HUES6 (cell line): ENCODE results near the gene PXDN.

Experiments
- H3K27ac ChIP-seq: 2 replicates; pipeline ENCODE4 v1.7.0; 2013; ENCODE audit warnings: low read depth, mild to moderate bottlenecking, low read length, inconsistent platforms
- H3K27me3 ChIP-seq: 2 replicates; pipeline ENCODE4 v1.6.1; 2013; ENCODE audit warnings: low read length; ENCODE audit not compliant: control insufficient read depth, insufficient read depth
- H3K36me3 ChIP-seq: 2 replicates; pipeline ENCODE4 v1.6.1; 2013; ENCODE audit warnings: low read length; ENCODE audit not compliant: control insufficient read depth, insufficient read depth
- H3K4me1 ChIP-seq: 2 replicates; pipeline ENCODE4 v1.6.1; 2013; ENCODE audit warnings: low read length; ENCODE audit not compliant: control insufficient read depth, insufficient read depth
- H3K4me3 ChIP-seq: 2 replicates; pipeline ENCODE4 v1.5.1; 2013; ENCODE audit warnings: low read depth, low read length
- H3K9ac ChIP-seq: one replicate; pipeline ENCODE4 v1.6.1; 2013; ENCODE audit warnings: mild to moderate bottlenecking, low read length
- H3K9me3 ChIP-seq: 2 replicates; pipeline ENCODE4 v1.6.1; 2013; ENCODE audit warnings: low read depth, low read length; ENCODE audit not compliant: control insufficient read depth, insufficient read depth

PXDN gene

DNA sequence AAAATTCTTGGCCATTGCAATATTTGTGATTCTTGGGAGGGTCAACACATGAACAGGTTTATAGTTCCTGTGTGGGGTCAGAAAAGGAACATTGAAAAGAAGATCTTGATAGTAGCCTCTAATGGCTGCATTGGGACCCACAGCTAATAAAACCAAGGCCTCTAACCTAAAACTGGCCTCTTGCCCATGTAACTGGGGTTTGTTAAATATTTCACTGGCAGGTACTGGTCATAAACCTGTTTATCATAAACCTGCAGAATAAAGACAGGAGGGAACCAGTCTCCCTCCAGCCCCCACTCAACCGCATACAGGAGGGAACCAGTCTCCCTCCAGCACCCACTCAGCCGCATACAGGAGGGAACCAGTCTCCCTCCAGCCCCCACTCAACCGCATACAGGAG lies 125.3 kb downstream of the PXDN start:
- Histone ChIP-seq H3K36me3 (peaks cover 8% of the 10 kb centered on the region; the same call in 1 of the 2 replicates), H3K9ac (no peak overlapping the region), H3K9me3 (peaks cover 12% of the 10 kb centered on the region; the same call in 1 of the 2 replicates), H3K27me3 (no peaks in the 10 kb centered on the region), H3K4me1 (peaks cover 30% of the 10 kb centered on the region), H3K4me3 (no peak overlapping the region), H3K27ac (no peak overlapping the region)

DNA sequence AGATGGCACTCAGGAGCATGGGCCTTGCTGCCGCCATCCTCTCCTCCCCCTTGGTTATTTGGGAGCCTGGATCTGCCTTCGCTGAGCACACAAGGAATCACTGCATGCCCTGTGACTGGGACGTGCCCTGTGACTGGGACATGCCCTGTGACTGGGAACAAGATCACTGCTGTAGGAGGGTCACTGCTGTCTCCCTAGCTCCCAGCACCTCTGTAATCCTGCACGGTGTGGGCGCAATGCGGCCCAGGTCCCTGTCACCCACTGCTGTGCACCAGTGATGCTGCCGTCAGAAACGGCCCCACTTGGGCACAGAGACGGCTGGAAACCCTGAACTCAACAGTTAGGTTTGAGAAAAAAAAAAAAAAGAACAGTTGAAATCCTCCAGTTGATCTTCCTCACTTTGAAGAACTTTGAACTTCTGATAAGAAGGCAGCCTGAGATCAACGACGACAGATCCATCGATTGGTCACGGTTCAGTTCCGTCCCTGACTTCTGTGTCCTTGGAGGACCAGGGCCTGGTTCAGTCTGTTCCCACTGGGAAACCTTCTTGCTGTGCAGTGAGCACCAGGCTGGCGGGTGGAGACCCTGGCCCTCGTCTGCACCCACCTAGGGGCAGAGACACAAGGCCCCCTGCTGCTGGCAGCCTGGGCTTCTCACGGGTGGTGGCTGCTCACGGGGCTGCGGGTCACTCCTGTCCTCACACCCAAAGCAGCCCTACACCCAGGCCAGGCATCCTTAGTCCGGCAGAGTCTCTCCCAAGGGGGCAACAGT lies 125.9 kb downstream of the PXDN start:
- Histone ChIP-seq H3K4me1 (peaks cover 33% of the 10 kb centered on the region), H3K27me3 (no peaks in the 10 kb centered on the region), H3K4me3 (no peak overlapping the region), H3K27ac (no peak overlapping the region), H3K9me3 (peaks cover 12% of the 10 kb centered on the region; the same call in 1 of the 2 replicates), H3K36me3 (peaks cover 8% of the 10 kb centered on the region; the same call in 1 of the 2 replicates), H3K9ac (no peak overlapping the region)

DNA sequence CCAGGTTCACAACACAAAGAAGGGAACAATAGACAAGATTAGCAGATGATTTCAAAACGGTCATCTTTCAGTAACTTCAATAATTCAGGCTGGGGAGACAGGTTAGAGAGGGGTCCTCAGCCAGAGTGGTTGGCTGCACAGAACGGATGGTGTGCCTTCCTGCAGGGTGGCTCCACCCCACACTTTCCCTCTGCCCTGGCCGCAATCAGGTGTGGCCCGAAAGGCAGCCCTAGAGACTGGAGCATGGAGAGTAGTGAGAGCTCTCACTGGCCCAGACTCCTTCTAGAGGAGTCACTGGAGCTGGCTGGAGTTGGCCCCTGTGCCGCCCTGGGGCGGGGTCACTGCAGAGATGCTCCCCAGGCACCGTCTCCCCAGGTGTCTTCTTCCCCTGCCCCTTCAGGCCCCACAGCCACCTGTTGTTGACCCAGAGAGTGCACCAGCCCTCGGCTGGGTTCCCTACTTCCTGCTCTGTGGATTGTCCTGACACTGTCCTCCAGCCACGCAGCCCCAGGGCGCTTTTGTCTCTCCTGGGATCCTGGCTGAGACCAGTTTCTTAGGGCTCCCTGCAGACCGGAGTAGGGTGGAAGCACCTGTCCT lies 126.8 kb downstream of the PXDN start:
- Histone ChIP-seq H3K9ac (no peak overlapping the region), H3K4me1 (peaks cover 33% of the 10 kb centered on the region), H3K27me3 (peaks cover 2% of the 10 kb centered on the region; the same call in 1 of the 2 replicates), H3K9me3 (peaks cover 12% of the 10 kb centered on the region; the same call in 1 of the 2 replicates), H3K36me3 (peaks cover 8% of the 10 kb centered on the region; the same call in 1 of the 2 replicates), H3K4me3 (no peak overlapping the region), H3K27ac (no peak overlapping the region)

DNA sequence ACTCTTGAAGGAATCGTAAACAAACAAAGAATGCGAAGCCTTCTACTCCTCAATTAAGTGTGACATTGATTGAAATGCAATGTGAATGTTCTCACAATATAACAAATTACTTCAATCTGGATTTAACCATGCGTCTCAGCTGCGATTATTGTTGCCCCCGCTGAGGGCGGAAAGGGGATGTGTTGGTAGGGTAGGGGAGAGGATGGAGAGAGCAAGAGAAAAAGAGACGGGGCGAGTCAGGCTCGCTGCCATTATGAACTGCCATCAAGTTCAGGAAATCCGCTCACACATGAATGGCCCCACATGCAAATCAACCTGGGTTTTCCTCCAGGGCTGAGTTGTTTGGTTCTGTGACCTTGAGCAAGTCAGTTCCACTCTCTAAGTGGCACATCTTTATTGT lies 129.8 kb downstream of the PXDN start:
- Histone ChIP-seq H3K9ac (no peak overlapping the region), H3K36me3 (0 out of 2 replicates have a peak, but pooled peaks cover 3% of the 10 kb centered on the region), H3K4me1 (peaks cover 33% of the 10 kb centered on the region), H3K9me3 (no peaks in the 10 kb centered on the region), H3K27ac (no peak overlapping the region), H3K4me3 (no peak overlapping the region; the same call in 1 of the 2 replicates), H3K27me3 (peaks cover 2% of the 10 kb centered on the region; the same call in 1 of the 2 replicates)

DNA sequence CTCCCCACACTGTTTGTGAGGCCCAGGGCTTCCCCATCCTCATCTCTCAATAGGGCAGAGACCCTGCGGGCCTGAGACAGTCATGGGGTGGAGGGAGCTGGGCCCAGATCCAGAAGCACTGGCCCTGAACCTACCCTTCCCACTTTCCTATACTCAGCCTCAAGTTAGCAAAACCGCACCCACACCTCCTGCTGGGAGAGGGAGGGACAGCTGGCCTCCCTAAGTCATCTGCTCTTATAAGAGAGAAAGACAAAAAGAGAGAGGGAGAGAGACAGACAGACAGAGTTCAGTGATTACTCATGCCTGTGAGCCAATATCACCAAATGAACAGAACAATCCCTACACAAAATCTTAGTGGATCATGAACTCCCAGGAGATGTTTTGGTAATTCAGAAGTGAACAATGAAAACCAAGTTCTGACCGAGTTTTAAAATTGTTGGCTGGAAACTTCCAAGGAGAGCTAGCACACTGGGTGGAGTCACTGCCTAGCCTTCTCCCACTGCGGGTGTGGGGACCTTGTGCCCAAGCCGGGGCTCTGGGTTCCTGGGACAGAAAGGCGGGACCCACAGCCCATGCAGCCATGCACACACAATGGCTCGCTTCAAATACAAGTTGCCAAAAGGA lies 130.5 kb downstream of the PXDN start:
- Histone ChIP-seq H3K4me3 (peak overlapping the region; percentile 12; the same call in 1 of the 2 replicates), H3K36me3 (0 out of 2 replicates have a peak, but pooled peaks cover 3% of the 10 kb centered on the region), H3K4me1 (peaks cover 33% of the 10 kb centered on the region), H3K9me3 (no peaks in the 10 kb centered on the region), H3K27me3 (peaks cover 2% of the 10 kb centered on the region; the same call in 1 of the 2 replicates), H3K27ac (0 out of 2 replicates have a peak overlapping the region, but pooled peaks have one; percentile 3), H3K9ac (no peak overlapping the region)

DNA sequence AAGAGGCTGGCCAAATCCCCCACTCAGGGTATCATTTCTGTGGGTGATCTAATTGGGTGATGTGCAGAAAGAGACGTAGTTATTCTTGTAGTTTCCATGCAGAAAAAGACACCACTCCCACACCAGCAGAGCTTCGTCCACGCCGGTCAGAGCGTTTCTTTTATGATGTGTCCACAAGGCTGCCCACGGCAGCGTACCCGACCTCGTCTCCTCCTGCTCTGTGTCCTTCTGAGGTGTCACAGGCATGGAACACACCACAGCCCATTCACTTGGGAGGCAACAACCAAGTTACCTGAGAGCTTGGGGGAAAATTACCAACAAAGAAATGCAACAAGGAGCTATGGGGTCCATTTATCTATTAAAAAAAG lies 131.3 kb downstream of the PXDN start:
- no peaks in the 10 kb centered on the region for H3K9me3 ChIP-seq
- no peak overlapping the region for H3K27ac ChIP-seq
- H3K27me3 ChIP-seq = peaks cover 2% of the 10 kb centered on the region; the same call in 1 of the 2 replicates
- H3K4me1 ChIP-seq = peaks cover 30% of the 10 kb centered on the region
- H3K36me3 ChIP-seq = 0 out of 2 replicates have a peak, but pooled peaks cover 3% of the 10 kb centered on the region
- no peak overlapping the region for H3K9ac ChIP-seq
- H3K4me3 ChIP-seq = no peak overlapping the region

DNA sequence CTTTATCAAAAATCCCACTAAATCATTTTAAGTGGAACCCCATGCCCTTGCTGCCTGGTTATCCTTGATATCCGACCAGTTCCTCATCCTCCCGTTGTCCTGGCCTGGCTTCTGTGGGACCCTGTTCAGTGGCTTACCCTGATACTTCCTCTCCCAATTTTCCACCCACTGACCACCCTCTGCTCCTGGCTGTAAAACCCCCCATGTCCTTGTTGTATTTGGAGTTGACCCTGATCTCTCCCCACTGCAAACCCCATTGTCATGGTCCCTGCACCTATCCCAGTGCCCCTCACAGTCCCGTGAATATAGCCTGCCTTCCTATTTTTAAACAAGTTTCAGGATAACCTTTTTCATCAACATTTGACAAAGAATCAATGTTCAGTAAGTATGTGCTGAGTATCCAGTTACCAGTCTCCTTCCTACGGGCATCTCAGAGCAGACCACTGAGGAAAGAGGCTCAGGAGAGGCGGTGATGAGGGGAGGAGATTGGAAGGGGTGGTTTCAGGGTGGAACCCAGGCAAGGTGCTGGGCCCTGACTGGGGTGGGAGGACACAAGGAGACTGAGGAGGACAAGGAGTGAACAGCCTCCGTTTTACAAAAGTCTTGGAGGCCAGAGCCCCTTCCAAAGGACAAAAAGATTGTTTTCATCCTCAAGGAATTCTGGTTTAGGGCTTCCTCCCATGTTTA lies 131.8 kb downstream of the PXDN start:
- H3K9me3 ChIP-seq = no peaks in the 10 kb centered on the region
- no peak overlapping the region for H3K4me3 ChIP-seq
- peaks cover 25% of the 10 kb centered on the region for H3K4me1 ChIP-seq
- no peak overlapping the region for H3K27ac ChIP-seq
- 0 out of 2 replicates have a peak, but pooled peaks cover 3% of the 10 kb centered on the region for H3K36me3 ChIP-seq
- peaks cover 2% of the 10 kb centered on the region; the same call in 1 of the 2 replicates for H3K27me3 ChIP-seq
- no peak overlapping the region for H3K9ac ChIP-seq

DNA sequence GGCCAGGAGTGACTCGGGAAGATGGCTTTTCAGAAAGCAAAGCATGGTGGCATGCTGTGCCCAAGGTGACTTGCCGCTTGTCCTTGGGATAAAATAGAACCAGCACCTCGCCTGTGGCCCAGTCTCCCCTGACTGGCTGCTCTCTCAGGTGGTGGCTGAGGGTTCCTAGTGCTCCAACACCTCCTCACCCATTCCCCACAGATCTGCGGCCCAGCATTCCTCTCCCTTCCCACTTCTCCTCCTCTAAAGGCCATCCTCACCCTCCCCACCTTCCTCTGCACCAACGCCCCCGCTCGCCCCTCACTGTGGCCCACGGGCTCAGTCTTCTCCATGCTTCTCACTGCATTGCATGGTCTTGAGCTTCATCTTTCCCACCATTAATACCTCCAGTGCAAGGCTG lies 132.4 kb downstream of the PXDN start:
- Histone ChIP-seq H3K27me3 (peaks cover 2% of the 10 kb centered on the region; the same call in 1 of the 2 replicates), H3K9ac (no peak overlapping the region), H3K27ac (no peak overlapping the region), H3K4me1 (peaks cover 21% of the 10 kb centered on the region), H3K9me3 (no peaks in the 10 kb centered on the region), H3K4me3 (no peak overlapping the region), H3K36me3 (0 out of 2 replicates have a peak, but pooled peaks cover 1% of the 10 kb centered on the region)

DNA sequence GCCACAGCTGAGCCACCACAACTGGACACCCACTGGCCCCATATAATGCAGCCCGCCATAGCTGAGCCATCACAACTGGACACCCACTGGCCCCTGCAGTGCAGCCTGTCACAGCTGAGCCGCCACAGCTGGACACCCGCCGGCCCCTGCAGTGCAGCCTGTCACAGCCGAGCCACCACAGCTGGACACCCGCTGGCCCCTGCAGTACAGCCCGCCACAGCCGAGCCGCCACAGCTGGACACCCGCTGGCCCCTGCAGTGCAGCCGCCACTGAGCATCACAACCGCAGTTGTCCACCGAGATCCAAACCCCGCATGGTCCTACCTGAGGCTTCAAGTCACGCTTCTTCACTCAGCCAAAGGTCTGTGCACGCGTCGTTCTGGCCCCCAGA lies 134.2 kb downstream of the PXDN start:
- Histone ChIP-seq H3K9me3 (no peaks in the 10 kb centered on the region), H3K4me1 (peaks cover 35% of the 10 kb centered on the region), H3K27me3 (peaks cover 2% of the 10 kb centered on the region; the same call in 1 of the 2 replicates), H3K27ac (no peak overlapping the region), H3K9ac (no peak overlapping the region), H3K36me3 (no peaks in the 10 kb centered on the region), H3K4me3 (no peak overlapping the region)

DNA sequence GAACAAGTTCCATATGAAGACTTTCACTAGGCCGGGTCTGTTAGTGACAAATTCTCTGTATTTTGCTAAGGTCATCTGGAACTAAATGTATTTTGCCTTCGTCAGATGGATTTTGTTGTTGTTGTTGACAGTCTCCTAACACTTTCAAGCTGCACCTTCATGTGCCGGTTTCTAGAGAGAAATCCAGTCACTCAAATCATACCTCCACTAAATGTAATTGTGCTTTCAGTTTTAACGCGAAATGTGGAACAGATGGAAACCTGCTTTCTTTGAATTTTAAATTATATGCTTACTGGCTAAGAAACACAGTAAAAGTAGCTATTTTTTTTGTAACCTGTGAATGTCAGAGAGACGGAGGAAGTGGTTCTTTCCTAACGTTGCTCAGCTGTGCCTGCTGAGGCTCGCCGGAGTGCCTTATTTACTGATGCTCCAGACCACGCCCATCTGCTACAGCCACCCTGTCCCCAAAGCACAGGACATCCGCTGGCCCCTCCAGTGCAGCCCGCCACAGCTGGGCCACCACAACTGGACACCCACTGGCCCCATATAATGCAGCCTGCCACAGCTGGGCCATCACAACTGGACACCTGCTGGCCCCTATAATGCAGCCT lies 134.7 kb downstream of the PXDN start:
- Histone ChIP-seq H3K4me1 (peaks cover 35% of the 10 kb centered on the region), H3K36me3 (no peaks in the 10 kb centered on the region), H3K9ac (no peak overlapping the region), H3K4me3 (no peak overlapping the region), H3K27ac (no peak overlapping the region), H3K9me3 (no peaks in the 10 kb centered on the region), H3K27me3 (peaks cover 2% of the 10 kb centered on the region; the same call in 1 of the 2 replicates)
